GM18526 (cell line): ENCODE data around the gene KIT.

ENCODE experiments used
- POLR2A ChIP-seq: IDR thresholded peaks from 3 replicates; pipeline ENCODE4 v1.6.1; 2011; ENCODE audit not compliant: insufficient read length; ENCODE audit errors: extremely low read depth

Gene KIT

GRCh38 chr4:54677853-54678650 is 20.3 kb downstream of the KIT start:
- TF ChIP-seq POLR2A = no peak

GRCh38 chr4:54678826-54679225 is 21.1 kb downstream of the KIT start:
- TF ChIP-seq POLR2A = no peak

GRCh38 chr4:54679813-54680212 is 22.1 kb downstream of the KIT start:
- no peak for TF ChIP-seq POLR2A

GRCh38 chr4:54683616-54684346 is 26.0 kb downstream of the KIT start:
- TF ChIP-seq POLR2A = no peak

GRCh38 chr4:54685810-54686209 is 28.1 kb downstream of the KIT start:
- TF ChIP-seq POLR2A = no peak

- no peak for TF ChIP-seq POLR2A
These were observed 30.4 kb downstream of the KIT start for GRCh38 chr4:54687887-54688841.

- TF ChIP-seq POLR2A = no peak
These were observed 37.6 kb downstream of the KIT start for GRCh38 chr4:54695337-54695736.

- no peak for TF ChIP-seq POLR2A
These were observed 38.0 kb downstream of the KIT start for GRCh38 chr4:54695788-54696187.

GRCh38 chr4:54696649-54697048 is 38.9 kb downstream of the KIT start:
- TF ChIP-seq POLR2A = no peak

GRCh38 chr4:54700986-54701385 is 43.2 kb downstream of the KIT start:
- no peak for TF ChIP-seq POLR2A

- TF ChIP-seq POLR2A = no peak
These were observed 45.4 kb downstream of the KIT start for GRCh38 chr4:54703182-54703581.

- TF ChIP-seq POLR2A = no peak
These were observed 49.6 kb downstream of the KIT start for GRCh38 chr4:54707406-54707805.

GRCh38 chr4:54708339-54709279 is 50.9 kb downstream of the KIT start:
- TF ChIP-seq POLR2A = no peak

GRCh38 chr4:54709400-54709799 is 51.6 kb downstream of the KIT start:
- no peak for TF ChIP-seq POLR2A

GRCh38 chr4:54712206-54712605 is 54.4 kb downstream of the KIT start:
- TF ChIP-seq POLR2A = no peak

- no peak for TF ChIP-seq POLR2A
These were observed 56.9 kb downstream of the KIT start for GRCh38 chr4:54714631-54715030.
